ENCODE results near the gene AGK. TPM values are rescaled to one million over a fixed set of nuclear protein-coding genes. Genes with fewer than 3 reads are reported as not detected.

AGK gene
- polyA plus RNA-seq, 3 donors from 2014 or later: 104 to 125 (median 108) TPM

- H3K4me3 Mint-ChIP-seq: peak within 1 kb of the TSS; percentile 80 to 92 (median 91)
- no peaks in the 10 kb centered on the region for H3K36me3 Mint-ChIP-seq
- peak; percentile 70 to 75 (median 72) for DNase-seq
- H3K4me1 Mint-ChIP-seq: peaks cover 43 to 50% of the 10 kb centered on the region in 2 donors
- peaks cover 10 to 19% (median 11%) of the 10 kb centered on the region in 3 donors for H3K27me3 Mint-ChIP-seq (ENCODE audit: low read depth in 3 of 3)
- H3K9me3 Mint-ChIP-seq: no peaks in the 10 kb centered on the region
- H3K27ac Mint-ChIP-seq: peak within 1 kb of the TSS; percentile 68 to 94 (median 92)
These were observed 150.9 kb downstream of the AGK start, which contains the start of gene DENND11 for GRCh38 chr7:141702047-141702567. Gene DENND11, minus strand, starts transcription at chr7:141702166. Its CDS starts 13 bp downstream, at chr7:141702153.

GRCh38 chr7:141702892-141703291 lies 151.7 kb downstream of the AGK start:
- Mint-ChIP-seq H3K27ac (peak overlapping the region in 4 of 6 donors; percentile 56 to 94 (median 90)), H3K4me3 (peak overlapping the region; percentile 22 to 82 (median 81)), H3K27me3 (ENCODE audit: low read depth in 3 of 3) (peaks cover 10 to 21% (median 11%) of the 10 kb centered on the region in 3 donors), H3K36me3 (peaks cover 0 to 6% (median 5%) of the 10 kb centered on the region in 3 donors), H3K4me1 (peaks cover 35 to 43% of the 10 kb centered on the region in 2 donors), H3K9me3 (no peaks in the 10 kb centered on the region)
- no peak for DNase-seq

- H3K27me3 Mint-ChIP-seq (ENCODE audit: low read depth in 3 of 3): peaks cover 10 to 21% (median 11%) of the 10 kb centered on the region in 3 donors
- H3K9me3 Mint-ChIP-seq: no peaks in the 10 kb centered on the region
- H3K36me3 Mint-ChIP-seq: peaks cover 0 to 6% (median 5%) of the 10 kb centered on the region in 3 donors
- H3K4me1 Mint-ChIP-seq: peaks cover 23 to 31% of the 10 kb centered on the region in 2 donors
- peak overlapping the region in 2 of 6 donors; percentile 16 to 90 for H3K27ac Mint-ChIP-seq
- DNase-seq: no peak
- H3K4me3 Mint-ChIP-seq: no peak overlapping the region
These were observed 152.9 kb downstream of the AGK start for GRCh38 chr7:141704112-141704511.

GRCh38 chr7:141704741-141705140 lies 153.5 kb downstream of the AGK start:
- Mint-ChIP-seq H3K36me3 (peaks cover 0 to 6% (median 5%) of the 10 kb centered on the region in 3 donors), H3K4me3 (no peak overlapping the region)

More at GRCh38 chr7:141704741-141705140, 153.5 kb downstream of the AGK start:
- Mint-ChIP-seq H3K27ac (peak overlapping the region in 2 of 6 donors; percentile 3 to 7), H3K4me1 (peaks cover 18 to 24% of the 10 kb centered on the region in 2 donors), H3K27me3 (ENCODE audit: low read depth in 3 of 3) (peaks cover 10 to 22% (median 11%) of the 10 kb centered on the region in 3 donors), H3K9me3 (no peaks in the 10 kb centered on the region)
- DNase-seq: no peak

Other genes starting within 250 kb of the AGK start
- 10 to 100 TPM in 1 of 3 donors, 1 to 10 TPM in 2; 2.2 to 13.0 (median 9.6) TPM for gene DENND11, start 150.8 kb downstream of the AGK start, polyA plus RNA-seq
- gene WEE2, start 156.9 kb downstream of the AGK start, polyA plus RNA-seq: not detected
- 100 to 1,000 TPM; 268 to 349 (median 271) TPM for gene SSBP1, start 186.9 kb downstream of the AGK start, polyA plus RNA-seq
- gene TAS2R3, start 212.7 kb downstream of the AGK start, polyA plus RNA-seq: not detected
- gene TAS2R4, start 225.3 kb downstream of the AGK start, polyA plus RNA-seq: not detected
- gene TAS2R5, start 238.8 kb downstream of the AGK start, polyA plus RNA-seq: not detected